Measurements from ENCODE around the gene ARHGEF28.

Gene ARHGEF28

DNA sequence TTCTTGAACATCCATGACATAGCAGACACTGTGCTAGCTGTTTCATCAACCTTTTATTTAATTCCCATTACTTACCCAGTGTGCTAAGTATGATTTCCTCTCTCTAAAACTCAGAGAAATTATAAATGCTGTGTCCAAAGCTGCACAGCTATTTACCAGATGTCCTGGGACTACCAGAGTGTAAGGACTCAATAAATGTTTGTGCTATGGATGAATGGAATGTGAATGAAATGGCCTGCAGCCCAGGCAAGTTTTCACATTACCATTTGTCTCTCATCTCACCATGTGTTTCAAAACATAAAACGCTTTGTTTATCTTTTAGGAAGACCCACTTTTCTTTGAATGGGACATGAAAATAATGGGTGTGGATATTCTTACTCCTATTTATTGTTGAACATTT lies 96.2 kb downstream of the ARHGEF28 start:
- H3K4me3 ChIP-seq (ENCODE audit: low read depth, low read length) = no peak overlapping the region
- no peak overlapping the region for H3K9ac ChIP-seq (ENCODE audit: low read depth, low read length)
- H3K36me3 ChIP-seq (ENCODE audit: control insufficient read depth, insufficient read depth, low read length) = no peaks in the 10 kb centered on the region
- H3K27me3 ChIP-seq (ENCODE audit: control insufficient read depth, insufficient read depth, low read length) = no peaks in the 10 kb centered on the region
- no peaks in the 10 kb centered on the region for H3K9me3 ChIP-seq (ENCODE audit: control insufficient read depth, insufficient read depth, low read length)
- no peak overlapping the region for H3K27ac ChIP-seq (ENCODE audit: low read depth, low read length)
- peaks cover 11% of the 10 kb centered on the region; the same call in 1 of the 2 replicates for H3K4me1 ChIP-seq (ENCODE audit: control insufficient read depth, insufficient read depth, low read length)

DNA sequence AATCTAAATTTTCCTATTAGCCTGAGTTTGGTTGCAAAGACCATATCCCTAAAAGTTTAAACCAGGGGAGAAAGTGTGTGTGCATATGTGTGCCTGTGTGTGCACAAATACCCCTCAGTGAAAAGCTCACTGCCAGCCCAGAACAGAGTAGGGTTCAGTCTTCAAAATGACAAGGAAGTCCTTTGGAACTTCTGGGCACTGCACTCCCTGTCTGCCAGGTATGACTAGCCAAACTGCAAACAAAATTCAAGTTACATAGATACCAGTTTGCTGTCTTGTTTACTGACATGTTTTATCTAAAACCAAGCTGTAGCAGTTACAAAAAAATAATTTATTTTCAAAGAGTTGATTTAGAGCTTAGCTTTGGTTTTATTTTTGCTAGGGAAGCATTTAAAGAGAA lies 100.1 kb downstream of the ARHGEF28 start:
- Histone ChIP-seq H3K4me1 (ENCODE audit: control insufficient read depth, insufficient read depth, low read length) (no peaks in the 10 kb centered on the region), H3K9me3 (ENCODE audit: control insufficient read depth, insufficient read depth, low read length) (no peaks in the 10 kb centered on the region), H3K36me3 (ENCODE audit: control insufficient read depth, insufficient read depth, low read length) (no peaks in the 10 kb centered on the region), H3K27me3 (ENCODE audit: control insufficient read depth, insufficient read depth, low read length) (no peaks in the 10 kb centered on the region), H3K27ac (ENCODE audit: low read depth, low read length) (no peak overlapping the region), H3K4me3 (ENCODE audit: low read depth, low read length) (no peak overlapping the region), H3K9ac (ENCODE audit: low read depth, low read length) (no peak overlapping the region)

- no peaks in the 10 kb centered on the region for H3K27me3 ChIP-seq (ENCODE audit: control insufficient read depth, insufficient read depth, low read length)
- H3K4me3 ChIP-seq (ENCODE audit: low read depth, low read length) = no peak overlapping the region
- H3K36me3 ChIP-seq (ENCODE audit: control insufficient read depth, insufficient read depth, low read length) = no peaks in the 10 kb centered on the region
- no peaks in the 10 kb centered on the region for H3K9me3 ChIP-seq (ENCODE audit: control insufficient read depth, insufficient read depth, low read length)
- H3K9ac ChIP-seq (ENCODE audit: low read depth, low read length) = no peak overlapping the region
- H3K27ac ChIP-seq (ENCODE audit: low read depth, low read length) = no peak overlapping the region
- no peaks in the 10 kb centered on the region for H3K4me1 ChIP-seq (ENCODE audit: control insufficient read depth, insufficient read depth, low read length)
Observed at GRCh38 chr5:73726606-73727231, 100.7 kb downstream of the ARHGEF28 start.

DNA sequence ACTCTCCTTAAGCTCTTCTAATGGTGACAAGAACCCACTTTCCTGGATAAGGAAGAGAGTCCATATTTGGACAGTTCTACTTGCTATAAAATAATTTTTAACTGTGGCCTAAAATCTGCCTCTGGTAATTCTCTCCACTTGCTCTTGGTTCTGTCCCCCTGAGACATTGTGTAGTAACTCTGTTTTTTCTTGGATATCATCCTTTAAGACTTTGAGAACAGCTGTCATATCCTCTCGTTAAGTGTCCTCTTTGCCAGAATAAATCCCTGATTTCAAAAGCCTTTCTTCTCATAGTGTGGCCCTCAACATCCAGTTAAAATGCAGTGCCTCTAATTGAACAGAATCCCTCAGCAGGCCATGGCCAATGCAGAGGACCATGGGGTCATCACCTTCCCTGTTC lies 101.5 kb downstream of the ARHGEF28 start:
- Histone ChIP-seq H3K4me3 (ENCODE audit: low read depth, low read length) (no peak overlapping the region), H3K27ac (ENCODE audit: low read depth, low read length) (no peak overlapping the region), H3K27me3 (ENCODE audit: control insufficient read depth, insufficient read depth, low read length) (no peaks in the 10 kb centered on the region), H3K36me3 (ENCODE audit: control insufficient read depth, insufficient read depth, low read length) (no peaks in the 10 kb centered on the region), H3K9me3 (ENCODE audit: control insufficient read depth, insufficient read depth, low read length) (no peaks in the 10 kb centered on the region), H3K9ac (ENCODE audit: low read depth, low read length) (no peak overlapping the region), H3K4me1 (ENCODE audit: control insufficient read depth, insufficient read depth, low read length) (no peaks in the 10 kb centered on the region)

DNA sequence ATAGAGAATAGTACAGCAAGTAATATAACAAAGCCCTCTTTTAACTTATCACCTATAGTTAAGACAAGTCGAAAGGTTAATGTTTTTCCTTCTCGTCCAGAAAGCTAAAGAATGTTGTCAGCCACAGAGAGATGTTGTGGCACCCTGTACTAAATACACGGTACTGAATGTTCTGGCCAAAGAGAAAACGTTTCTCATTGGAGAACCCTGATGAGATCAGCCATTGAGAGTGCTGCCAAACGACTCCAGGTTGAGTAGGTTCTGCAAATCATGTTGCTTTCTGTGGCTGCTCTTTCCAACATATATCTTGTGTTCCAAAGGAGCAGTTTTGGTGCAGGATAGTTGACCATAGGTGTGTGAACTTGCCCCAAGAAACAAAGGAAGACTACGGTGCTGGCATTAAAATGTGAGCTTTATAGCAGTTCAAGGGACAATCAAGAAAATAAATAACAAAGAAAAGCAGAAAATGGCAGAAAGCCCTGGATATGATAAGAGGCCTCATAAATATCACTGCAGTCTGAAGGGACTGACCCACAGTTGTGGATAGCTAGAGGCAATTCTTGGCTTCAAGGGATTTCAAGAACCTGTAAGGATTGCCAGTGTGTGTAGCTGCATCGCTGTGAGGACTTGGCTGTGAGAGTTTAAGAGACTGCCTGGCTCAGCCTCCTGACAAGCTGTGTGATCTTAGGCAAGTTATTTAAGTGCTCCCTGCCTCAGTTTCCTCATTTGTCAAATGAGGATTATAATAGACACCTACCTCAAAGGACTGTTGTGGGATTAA lies 102.7 kb downstream of the ARHGEF28 start:
- H3K4me1 ChIP-seq (ENCODE audit: control insufficient read depth, insufficient read depth, low read length) = no peaks in the 10 kb centered on the region
- H3K36me3 ChIP-seq (ENCODE audit: control insufficient read depth, insufficient read depth, low read length) = no peaks in the 10 kb centered on the region
- H3K9me3 ChIP-seq (ENCODE audit: control insufficient read depth, insufficient read depth, low read length) = no peaks in the 10 kb centered on the region
- H3K9ac ChIP-seq (ENCODE audit: low read depth, low read length) = no peak overlapping the region
- no peak overlapping the region for H3K27ac ChIP-seq (ENCODE audit: low read depth, low read length)
- no peaks in the 10 kb centered on the region for H3K27me3 ChIP-seq (ENCODE audit: control insufficient read depth, insufficient read depth, low read length)
- no peak overlapping the region for H3K4me3 ChIP-seq (ENCODE audit: low read depth, low read length)

- no peak overlapping the region for H3K27ac ChIP-seq (ENCODE audit: low read depth, low read length)
- H3K4me3 ChIP-seq (ENCODE audit: low read depth, low read length) = no peak overlapping the region
- no peaks in the 10 kb centered on the region for H3K36me3 ChIP-seq (ENCODE audit: control insufficient read depth, insufficient read depth, low read length)
- no peaks in the 10 kb centered on the region for H3K4me1 ChIP-seq (ENCODE audit: control insufficient read depth, insufficient read depth, low read length)
- H3K9ac ChIP-seq (ENCODE audit: low read depth, low read length) = no peak overlapping the region
- H3K27me3 ChIP-seq (ENCODE audit: control insufficient read depth, insufficient read depth, low read length) = no peaks in the 10 kb centered on the region
- no peaks in the 10 kb centered on the region for H3K9me3 ChIP-seq (ENCODE audit: control insufficient read depth, insufficient read depth, low read length)
Observed at GRCh38 chr5:73729329-73729728, 103.3 kb downstream of the ARHGEF28 start.

DNA sequence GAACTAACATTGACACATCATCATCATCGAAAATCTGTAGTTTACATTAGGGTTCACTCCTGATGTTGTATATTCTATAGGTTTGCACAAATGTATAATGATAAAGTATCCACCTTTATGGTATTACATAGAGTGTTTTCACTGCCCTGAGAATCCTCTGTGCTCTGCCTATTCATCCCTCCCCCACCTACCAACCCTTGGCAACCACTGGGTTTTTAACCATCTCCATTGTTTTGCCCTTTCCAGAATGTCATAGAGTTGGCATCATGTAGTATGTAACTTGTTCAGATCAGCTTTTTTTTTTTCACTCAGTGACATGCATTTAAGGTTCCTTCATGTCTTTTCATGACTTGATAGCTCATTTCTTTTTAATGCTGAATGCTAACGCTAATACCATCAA lies 106.0 kb downstream of the ARHGEF28 start:
- Histone ChIP-seq H3K9ac (ENCODE audit: low read depth, low read length) (no peak overlapping the region), H3K4me3 (ENCODE audit: low read depth, low read length) (no peak overlapping the region), H3K27me3 (ENCODE audit: control insufficient read depth, insufficient read depth, low read length) (no peaks in the 10 kb centered on the region), H3K27ac (ENCODE audit: low read depth, low read length) (no peak overlapping the region), H3K36me3 (ENCODE audit: control insufficient read depth, insufficient read depth, low read length) (no peaks in the 10 kb centered on the region), H3K4me1 (ENCODE audit: control insufficient read depth, insufficient read depth, low read length) (no peaks in the 10 kb centered on the region), H3K9me3 (ENCODE audit: control insufficient read depth, insufficient read depth, low read length) (no peaks in the 10 kb centered on the region)

GRCh38 chr5:73733219-73733618 lies 107.2 kb downstream of the ARHGEF28 start:
- H3K4me3 ChIP-seq (ENCODE audit: low read depth, low read length) = no peak overlapping the region
- H3K9me3 ChIP-seq (ENCODE audit: control insufficient read depth, insufficient read depth, low read length) = no peaks in the 10 kb centered on the region
- no peak overlapping the region for H3K9ac ChIP-seq (ENCODE audit: low read depth, low read length)
- no peak overlapping the region for H3K27ac ChIP-seq (ENCODE audit: low read depth, low read length)
- H3K36me3 ChIP-seq (ENCODE audit: control insufficient read depth, insufficient read depth, low read length) = no peaks in the 10 kb centered on the region
- no peaks in the 10 kb centered on the region for H3K27me3 ChIP-seq (ENCODE audit: control insufficient read depth, insufficient read depth, low read length)
- H3K4me1 ChIP-seq (ENCODE audit: control insufficient read depth, insufficient read depth, low read length) = no peaks in the 10 kb centered on the region

GRCh38 chr5:73735032-73735734 lies 109.2 kb downstream of the ARHGEF28 start:
- no peaks in the 10 kb centered on the region for H3K4me1 ChIP-seq (ENCODE audit: control insufficient read depth, insufficient read depth, low read length)
- H3K36me3 ChIP-seq (ENCODE audit: control insufficient read depth, insufficient read depth, low read length) = no peaks in the 10 kb centered on the region
- H3K4me3 ChIP-seq (ENCODE audit: low read depth, low read length) = no peak overlapping the region
- H3K27ac ChIP-seq (ENCODE audit: low read depth, low read length) = no peak overlapping the region
- H3K27me3 ChIP-seq (ENCODE audit: control insufficient read depth, insufficient read depth, low read length) = no peaks in the 10 kb centered on the region
- no peaks in the 10 kb centered on the region for H3K9me3 ChIP-seq (ENCODE audit: control insufficient read depth, insufficient read depth, low read length)
- H3K9ac ChIP-seq (ENCODE audit: low read depth, low read length) = no peak overlapping the region

DNA sequence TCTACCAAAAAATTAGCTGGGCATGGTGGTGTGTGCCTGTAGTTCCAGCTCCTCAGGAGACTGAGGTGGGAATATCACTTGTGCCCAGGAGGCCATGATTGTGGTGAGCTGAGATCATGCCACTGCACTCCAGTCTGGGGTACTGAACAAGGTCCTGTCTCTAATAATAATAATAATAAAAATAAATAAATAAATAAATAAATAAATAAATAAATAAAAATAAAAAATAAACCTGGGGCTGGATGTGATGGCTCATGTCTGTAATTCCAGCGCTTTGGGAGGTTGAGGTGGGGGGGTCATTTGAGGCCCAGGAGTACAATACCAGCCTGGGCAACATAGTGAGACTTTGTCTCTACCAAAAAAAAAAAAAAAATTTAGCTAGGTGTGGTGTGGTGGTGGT lies 113.7 kb downstream of the ARHGEF28 start:
- Histone ChIP-seq H3K27ac (ENCODE audit: low read depth, low read length) (no peak overlapping the region), H3K27me3 (ENCODE audit: control insufficient read depth, insufficient read depth, low read length) (no peaks in the 10 kb centered on the region), H3K9me3 (ENCODE audit: control insufficient read depth, insufficient read depth, low read length) (no peaks in the 10 kb centered on the region), H3K4me1 (ENCODE audit: control insufficient read depth, insufficient read depth, low read length) (no peaks in the 10 kb centered on the region), H3K36me3 (ENCODE audit: control insufficient read depth, insufficient read depth, low read length) (no peaks in the 10 kb centered on the region), H3K9ac (ENCODE audit: low read depth, low read length) (no peak overlapping the region), H3K4me3 (ENCODE audit: low read depth, low read length) (no peak overlapping the region)

DNA sequence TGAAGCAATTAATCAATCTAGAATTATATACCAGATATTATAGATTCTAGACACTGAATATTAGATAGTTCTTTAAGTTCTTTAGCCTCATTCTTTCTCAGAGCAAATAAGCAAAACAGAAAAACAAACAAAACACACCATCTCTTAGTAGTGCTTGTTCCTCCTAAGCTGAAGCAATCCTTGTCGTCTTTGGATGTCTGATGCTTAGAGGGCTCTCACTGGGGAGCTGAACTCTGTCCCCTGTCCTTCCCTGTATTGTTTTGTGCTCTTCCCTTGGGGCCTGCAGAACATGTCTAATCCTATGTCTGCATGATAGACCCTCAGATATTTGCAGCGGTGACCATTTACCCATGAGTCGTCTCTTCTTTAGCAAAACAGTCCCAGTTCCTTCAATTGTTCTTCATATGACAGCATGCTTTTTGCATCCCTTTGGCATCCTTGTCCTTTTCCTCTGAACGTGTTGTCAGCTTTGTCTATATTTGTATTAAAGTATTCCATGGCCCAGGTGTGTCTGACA lies 114.3 kb downstream of the ARHGEF28 start:
- no peaks in the 10 kb centered on the region for H3K9me3 ChIP-seq (ENCODE audit: control insufficient read depth, insufficient read depth, low read length)
- no peaks in the 10 kb centered on the region for H3K36me3 ChIP-seq (ENCODE audit: control insufficient read depth, insufficient read depth, low read length)
- no peak overlapping the region for H3K9ac ChIP-seq (ENCODE audit: low read depth, low read length)
- H3K27ac ChIP-seq (ENCODE audit: low read depth, low read length) = no peak overlapping the region
- H3K27me3 ChIP-seq (ENCODE audit: control insufficient read depth, insufficient read depth, low read length) = no peaks in the 10 kb centered on the region
- no peak overlapping the region for H3K4me3 ChIP-seq (ENCODE audit: low read depth, low read length)
- H3K4me1 ChIP-seq (ENCODE audit: control insufficient read depth, insufficient read depth, low read length) = no peaks in the 10 kb centered on the region
